ENCODE measurements around the gene UBASH3B.

GRCh38 chr11:122765487-122766131 lies 110.1 kb downstream of the UBASH3B start:
- no peak for TF ChIP-seq CTCF (conservative IDR thresholded peaks at IDR 0.05)
- TF ChIP-seq EZH2 (IDR thresholded peaks at IDR 0.05; ENCODE audit: low read depth): no peak

Data from PC-9 (cell line).